HepG2 (cell line): Measurements from ENCODE around the gene ZCCHC3. TPM values are rescaled to one million over a fixed set of nuclear protein-coding genes. Genes with fewer than 3 reads are reported as not detected.
A peak's percentile ranks its signal among the peaks of the same experiment; 100 is the strongest.

ENCODE experiments used
- CBFB ChIP-seq: sonication (generic); formaldehyde crosslinking; IDR thresholded peaks from 2 replicates; pipeline ENCODE4 v1.4.0; 2020; ENCODE audit warnings: missing genetic modification reagents
- CEBPB ChIP-seq: IDR thresholded peaks from 2 replicates; pipeline ENCODE4 v1.6.1; 2011; ENCODE audit warnings: low read depth, low read length, improper control_type of control experiment, borderline replicate concordance
- ELF1 ChIP-seq: sonication (generic); formaldehyde crosslinking; IDR thresholded peaks from 2 replicates; pipeline ENCODE4 v1.4.0; 2020; ENCODE audit warnings: missing genetic modification reagents
- HNRNPH1 ChIP-seq: fragments of 200-400 bp; formaldehyde crosslinking; optimal IDR thresholded peaks from 2 replicates; pipeline ENCODE3; 2017; ENCODE audit warnings: mild to moderate bottlenecking, low read depth, low read length
- KLF11 ChIP-seq: IDR thresholded peaks from 2 replicates; pipeline ENCODE4 v1.6.1; 2016; ENCODE audit warnings: missing compliant biosample characterization
- MEF2D ChIP-seq: sonication (generic); formaldehyde crosslinking; IDR thresholded peaks from 2 replicates; pipeline ENCODE4 v1.5.1; 2020; ENCODE audit warnings: mild to moderate bottlenecking, missing genetic modification reagents
- NAIF1 ChIP-seq: sonication (generic); formaldehyde crosslinking; IDR thresholded peaks from 2 replicates; pipeline ENCODE4 v1.5.0; 2020; ENCODE audit warnings: mild to moderate bottlenecking, missing genetic modification reagents, borderline replicate concordance
- RXRA ChIP-seq: sonication (generic); formaldehyde crosslinking; IDR thresholded peaks from 2 replicates; pipeline ENCODE4 v1.5.1; 2020; ENCODE audit warnings: missing genetic modification reagents
- SRF ChIP-seq: IDR thresholded peaks from 2 replicates; pipeline ENCODE4 v1.6.1; 2011; ENCODE audit warnings: mild to moderate bottlenecking, low read depth, low read length, moderate library complexity
- SSRP1 ChIP-seq: IDR thresholded peaks from 2 replicates; pipeline ENCODE4 v1.6.1; 2016; ENCODE audit warnings: control low read depth
- TBP ChIP-seq: sonication (generic); formaldehyde crosslinking; IDR thresholded peaks from 2 replicates; pipeline ENCODE4 v1.5.0; 2020; ENCODE audit warnings: missing genetic modification reagents
- WIZ ChIP-seq: sonication (generic); formaldehyde crosslinking; IDR thresholded peaks from 2 replicates; pipeline ENCODE4 v1.5.1; 2020; ENCODE audit warnings: mild to moderate bottlenecking, missing genetic modification reagents
- ZKSCAN5 ChIP-seq: sonication (generic); formaldehyde crosslinking; IDR thresholded peaks from 2 replicates; pipeline ENCODE4 v1.5.1; 2020; ENCODE audit warnings: mild to moderate bottlenecking, missing genetic modification reagents
- ZNF530 ChIP-seq: sonication (generic); formaldehyde crosslinking; IDR thresholded peaks from 2 replicates; pipeline ENCODE4 v1.5.0; 2020; ENCODE audit warnings: low read depth, mild to moderate bottlenecking, missing genetic modification reagents
- ZNF562 ChIP-seq: sonication (generic); formaldehyde crosslinking; IDR thresholded peaks from 2 replicates; pipeline ENCODE4 v1.8.0; 2022; ENCODE audit warnings: missing genetic modification reagents, borderline replicate concordance
- ZNF704 ChIP-seq: sonication (generic); formaldehyde crosslinking; IDR thresholded peaks from 2 replicates; pipeline ENCODE4 v1.8.1; 2023; ENCODE audit warnings: mild to moderate bottlenecking, inconsistent platforms, moderate library complexity, missing genetic modification reagents, borderline replicate concordance
- ZNF850 ChIP-seq: sonication (generic); formaldehyde crosslinking; conservative IDR thresholded peaks from 2 replicates; pipeline ENCODE4 v1.9.0; 2021; ENCODE audit warnings: mild to moderate bottlenecking, missing genetic modification reagents
- polyA plus RNA-seq, 8 experiments: library from polyadenylated mRNA; depleted of rRNA in 3 of 8; stranded (reverse) in 7 of 8; unstranded in 1 of 8; fragments of >200 nt; fragmentation: Illumina TruSeq in 4 of 8; extraction: Trizol in 4 of 8; gene quantifications; 2 replicates each; pipeline versions ENCODE4 v1.2.1 to v1.2.3, GENCODE V29; 2011 to 2016; ENCODE audit warnings: low read depth in 4 of 8, missing spikeins in 1 of 8, mixed read lengths in 1 of 8; ENCODE audit not compliant: insufficient read depth in 1 of 8
- total RNA-seq, 5 experiments: library from RNA; depleted of rRNA; stranded (reverse); fragments of >200 nt; fragmentation: Illumina TruSeq; extraction: Trizol; gene quantifications; 2 replicates each; pipeline ENCODE4 v1.2.3, GENCODE V29; 2016; ENCODE audit warnings: low read depth in 1 of 5
- TF ChIP-seq, protein P1 (sequence below): sonication (generic); formaldehyde crosslinking; conservative IDR thresholded peaks from 2 replicates; pipeline ENCODE4 v1.4.0; 2020; ENCODE audit warnings: missing genetic modification reagents
- TF ChIP-seq, protein P2 (sequence below): sonication (generic); formaldehyde crosslinking; IDR thresholded peaks from 2 replicates; pipeline ENCODE4 v1.4.0; 2020; ENCODE audit warnings: missing genetic modification reagents
- TF ChIP-seq, protein P3 (sequence below): sonication (generic); formaldehyde crosslinking; IDR thresholded peaks from 2 replicates; pipeline ENCODE4 v1.5.0; 2020; ENCODE audit warnings: mild to moderate bottlenecking, missing genetic modification reagents
- TF ChIP-seq, protein P4 (sequence below): IDR thresholded peaks from 2 replicates; pipeline ENCODE4 v1.6.1; 2016

The ZCCHC3 gene
- total and polyA plus RNA-seq, 2 of the 13 experiments (the other 11 are each of a cell fraction or from before 2014, with no cell fraction given): 46.6 to 63.0 TPM

DNA sequence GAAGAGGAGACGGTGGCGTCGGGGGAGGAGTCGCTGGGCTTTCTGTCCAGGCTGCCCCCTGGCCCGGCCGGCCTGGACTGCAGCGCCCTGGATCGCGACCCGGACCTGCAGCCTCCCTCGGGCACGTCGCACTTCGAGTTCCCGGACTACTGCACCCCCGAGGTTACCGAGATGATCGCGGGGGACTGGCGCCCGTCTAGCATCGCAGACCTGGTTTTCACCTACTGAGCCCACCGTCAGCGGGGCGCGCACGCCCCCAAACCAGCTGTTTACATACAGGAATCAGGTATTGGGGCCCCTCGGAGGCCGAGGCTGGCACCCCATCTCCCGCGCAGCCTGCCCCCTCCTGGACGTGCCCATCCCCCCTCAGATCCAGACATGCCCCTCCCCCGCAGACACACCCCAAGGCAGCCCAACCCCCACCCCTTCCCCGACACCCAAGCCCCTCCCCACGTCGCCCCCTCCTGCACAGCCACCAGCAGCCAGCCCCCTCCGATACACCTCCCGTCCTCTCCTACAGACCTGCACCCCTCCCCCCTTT is 29.3 kb downstream of the ZCCHC3 start (continued):
- TF ChIP-seq, protein P1, sequence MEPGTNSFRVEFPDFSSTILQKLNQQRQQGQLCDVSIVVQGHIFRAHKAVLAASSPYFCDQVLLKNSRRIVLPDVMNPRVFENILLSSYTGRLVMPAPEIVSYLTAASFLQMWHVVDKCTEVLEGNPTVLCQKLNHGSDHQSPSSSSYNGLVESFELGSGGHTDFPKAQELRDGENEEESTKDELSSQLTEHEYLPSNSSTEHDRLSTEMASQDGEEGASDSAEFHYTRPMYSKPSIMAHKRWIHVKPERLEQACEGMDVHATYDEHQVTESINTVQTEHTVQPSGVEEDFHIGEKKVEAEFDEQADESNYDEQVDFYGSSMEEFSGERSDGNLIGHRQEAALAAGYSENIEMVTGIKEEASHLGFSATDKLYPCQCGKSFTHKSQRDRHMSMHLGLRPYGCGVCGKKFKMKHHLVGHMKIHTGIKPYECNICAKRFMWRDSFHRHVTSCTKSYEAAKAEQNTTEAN (CRISPR knock-in tag): no peak
- TF ChIP-seq ZNF850 (CRISPR knock-in tag) (no peak), MEF2D (CRISPR knock-in tag) (no peak; the same call in 1 of the 2 replicates), ZNF704 (CRISPR knock-in tag) (no peak; the same call in 1 of the 2 replicates), ELF1 (no peak), ZKSCAN5 (CRISPR knock-in tag) (no peak), ZNF530 (CRISPR knock-in tag) (no peak), CBFB (no peak; the same call in 1 of the 2 replicates), WIZ (no peak), RXRA (peak; percentile 54; the same call in 1 of the 2 replicates), ZNF562 (CRISPR knock-in tag) (no peak), KLF11 (CRISPR knock-in tag) (0 out of 2 replicates have a peak, but pooled peaks have one; percentile 15), CEBPB (no peak), SSRP1 (CRISPR knock-in tag) (no peak), SRF (no peak), NAIF1 (CRISPR knock-in tag) (no peak), TBP (CRISPR knock-in tag) (no peak), HNRNPH1 (no peak)
- TF ChIP-seq, protein P2, sequence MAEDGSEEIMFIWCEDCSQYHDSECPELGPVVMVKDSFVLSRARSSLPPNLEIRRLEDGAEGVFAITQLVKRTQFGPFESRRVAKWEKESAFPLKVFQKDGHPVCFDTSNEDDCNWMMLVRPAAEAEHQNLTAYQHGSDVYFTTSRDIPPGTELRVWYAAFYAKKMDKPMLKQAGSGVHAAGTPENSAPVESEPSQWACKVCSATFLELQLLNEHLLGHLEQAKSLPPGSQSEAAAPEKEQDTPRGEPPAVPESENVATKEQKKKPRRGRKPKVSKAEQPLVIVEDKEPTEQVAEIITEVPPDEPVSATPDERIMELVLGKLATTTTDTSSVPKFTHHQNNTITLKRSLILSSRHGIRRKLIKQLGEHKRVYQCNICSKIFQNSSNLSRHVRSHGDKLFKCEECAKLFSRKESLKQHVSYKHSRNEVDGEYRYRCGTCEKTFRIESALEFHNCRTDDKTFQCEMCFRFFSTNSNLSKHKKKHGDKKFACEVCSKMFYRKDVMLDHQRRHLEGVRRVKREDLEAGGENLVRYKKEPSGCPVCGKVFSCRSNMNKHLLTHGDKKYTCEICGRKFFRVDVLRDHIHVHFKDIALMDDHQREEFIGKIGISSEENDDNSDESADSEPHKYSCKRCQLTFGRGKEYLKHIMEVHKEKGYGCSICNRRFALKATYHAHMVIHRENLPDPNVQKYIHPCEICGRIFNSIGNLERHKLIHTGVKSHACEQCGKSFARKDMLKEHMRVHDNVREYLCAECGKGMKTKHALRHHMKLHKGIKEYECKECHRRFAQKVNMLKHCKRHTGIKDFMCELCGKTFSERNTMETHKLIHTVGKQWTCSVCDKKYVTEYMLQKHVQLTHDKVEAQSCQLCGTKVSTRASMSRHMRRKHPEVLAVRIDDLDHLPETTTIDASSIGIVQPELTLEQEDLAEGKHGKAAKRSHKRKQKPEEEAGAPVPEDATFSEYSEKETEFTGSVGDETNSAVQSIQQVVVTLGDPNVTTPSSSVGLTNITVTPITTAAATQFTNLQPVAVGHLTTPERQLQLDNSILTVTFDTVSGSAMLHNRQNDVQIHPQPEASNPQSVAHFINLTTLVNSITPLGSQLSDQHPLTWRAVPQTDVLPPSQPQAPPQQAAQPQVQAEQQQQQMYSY (CRISPR knock-in tag): no peak; the same call in 1 of the 2 replicates
- TF ChIP-seq, protein P3, sequence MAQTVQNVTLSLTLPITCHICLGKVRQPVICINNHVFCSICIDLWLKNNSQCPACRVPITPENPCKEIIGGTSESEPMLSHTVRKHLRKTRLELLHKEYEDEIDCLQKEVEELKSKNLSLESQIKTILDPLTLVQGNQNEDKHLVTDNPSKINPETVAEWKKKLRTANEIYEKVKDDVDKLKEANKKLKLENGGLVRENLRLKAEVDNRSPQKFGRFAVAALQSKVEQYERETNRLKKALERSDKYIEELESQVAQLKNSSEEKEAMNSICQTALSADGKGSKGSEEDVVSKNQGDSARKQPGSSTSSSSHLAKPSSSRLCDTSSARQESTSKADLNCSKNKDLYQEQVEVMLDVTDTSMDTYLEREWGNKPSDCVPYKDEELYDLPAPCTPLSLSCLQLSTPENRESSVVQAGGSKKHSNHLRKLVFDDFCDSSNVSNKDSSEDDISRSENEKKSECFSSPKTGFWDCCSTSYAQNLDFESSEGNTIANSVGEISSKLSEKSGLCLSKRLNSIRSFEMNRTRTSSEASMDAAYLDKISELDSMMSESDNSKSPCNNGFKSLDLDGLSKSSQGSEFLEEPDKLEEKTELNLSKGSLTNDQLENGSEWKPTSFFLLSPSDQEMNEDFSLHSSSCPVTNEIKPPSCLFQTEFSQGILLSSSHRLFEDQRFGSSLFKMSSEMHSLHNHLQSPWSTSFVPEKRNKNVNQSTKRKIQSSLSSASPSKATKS (CRISPR knock-in tag): no peak
- TF ChIP-seq, protein P4, sequence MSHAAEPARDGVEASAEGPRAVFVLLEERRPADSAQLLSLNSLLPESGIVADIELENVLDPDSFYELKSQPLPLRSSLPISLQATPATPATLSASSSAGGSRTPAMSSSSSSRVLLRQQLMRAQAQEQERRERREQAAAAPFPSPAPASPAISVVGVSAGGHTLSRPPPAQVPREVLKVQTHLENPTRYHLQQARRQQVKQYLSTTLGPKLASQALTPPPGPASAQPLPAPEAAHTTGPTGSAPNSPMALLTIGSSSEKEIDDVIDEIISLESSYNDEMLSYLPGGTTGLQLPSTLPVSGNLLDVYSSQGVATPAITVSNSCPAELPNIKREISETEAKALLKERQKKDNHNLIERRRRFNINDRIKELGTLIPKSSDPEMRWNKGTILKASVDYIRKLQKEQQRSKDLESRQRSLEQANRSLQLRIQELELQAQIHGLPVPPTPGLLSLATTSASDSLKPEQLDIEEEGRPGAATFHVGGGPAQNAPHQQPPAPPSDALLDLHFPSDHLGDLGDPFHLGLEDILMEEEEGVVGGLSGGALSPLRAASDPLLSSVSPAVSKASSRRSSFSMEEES (CRISPR knock-in tag): no peak
